Liver (tissue), 3 donors: ENCODE data around the gene PLA2G7.

Source experiments
- EGR1 ChIP-seq, 2 donors: IDR thresholded peaks; 2 replicates each; pipeline ENCODE4 v1.6.1; 2016 to 2018; ENCODE audit warnings: antibody characterized with exemption in 2 of 2, low read depth in 2 of 2
- FOXA1 ChIP-seq: IDR thresholded peaks from 2 replicates; pipeline ENCODE4 v1.6.1; 2016; ENCODE audit warnings: antibody characterized with exemption
- RAD21 ChIP-seq, 2 donors: IDR thresholded peaks; 2 replicates each; pipeline ENCODE4 v1.6.1; 2016; ENCODE audit warnings: antibody characterized with exemption in 2 of 2, mild to moderate bottlenecking in 2 of 2
- TAF1 ChIP-seq: conservative IDR thresholded peaks from 2 replicates; pipeline ENCODE4 v1.6.1; 2016; ENCODE audit warnings: antibody characterized with exemption, mild to moderate bottlenecking
- YY1 ChIP-seq: IDR thresholded peaks from 2 replicates; pipeline ENCODE4 v1.6.1; 2016; ENCODE audit warnings: antibody characterized with exemption, mild to moderate bottlenecking
- TF ChIP-seq, protein P1 (sequence below): fragments of 150-350 bp; IDR thresholded peaks from 2 replicates; pipeline ENCODE4 v1.5.1; 2017; ENCODE audit warnings: improper control_type of control experiment, low read depth, low read length; ENCODE audit not compliant: missing input control
- donor health status: healthy.
- donor health status: healthy.

GRCh38 chr6:46730921-46731461 lies 4.2 kb downstream of the PLA2G7 start:
- TF ChIP-seq YY1 = no peak
- TF ChIP-seq, protein P1, sequence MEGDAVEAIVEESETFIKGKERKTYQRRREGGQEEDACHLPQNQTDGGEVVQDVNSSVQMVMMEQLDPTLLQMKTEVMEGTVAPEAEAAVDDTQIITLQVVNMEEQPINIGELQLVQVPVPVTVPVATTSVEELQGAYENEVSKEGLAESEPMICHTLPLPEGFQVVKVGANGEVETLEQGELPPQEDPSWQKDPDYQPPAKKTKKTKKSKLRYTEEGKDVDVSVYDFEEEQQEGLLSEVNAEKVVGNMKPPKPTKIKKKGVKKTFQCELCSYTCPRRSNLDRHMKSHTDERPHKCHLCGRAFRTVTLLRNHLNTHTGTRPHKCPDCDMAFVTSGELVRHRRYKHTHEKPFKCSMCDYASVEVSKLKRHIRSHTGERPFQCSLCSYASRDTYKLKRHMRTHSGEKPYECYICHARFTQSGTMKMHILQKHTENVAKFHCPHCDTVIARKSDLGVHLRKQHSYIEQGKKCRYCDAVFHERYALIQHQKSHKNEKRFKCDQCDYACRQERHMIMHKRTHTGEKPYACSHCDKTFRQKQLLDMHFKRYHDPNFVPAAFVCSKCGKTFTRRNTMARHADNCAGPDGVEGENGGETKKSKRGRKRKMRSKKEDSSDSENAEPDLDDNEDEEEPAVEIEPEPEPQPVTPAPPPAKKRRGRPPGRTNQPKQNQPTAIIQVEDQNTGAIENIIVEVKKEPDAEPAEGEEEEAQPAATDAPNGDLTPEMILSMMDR = no peak
- TF ChIP-seq FOXA1 = no peak
- TF ChIP-seq EGR1 (IDR thresholded peaks at IDR 0.05; ENCODE audit: low read depth in 2 of 2) = no peak
- no peak for TF ChIP-seq TAF1
- no peak for TF ChIP-seq RAD21 (IDR thresholded peaks at IDR 0.05)
